Measurements from ENCODE around the gene JUND. TPM values are rescaled to one million over a fixed set of nuclear protein-coding genes. Genes with fewer than 3 reads are reported as not detected.

Gene JUND
- total and polyA plus RNA-seq, 5 experiments from 2014 or later: 43.3 to 189 (median 169) TPM

DNA sequence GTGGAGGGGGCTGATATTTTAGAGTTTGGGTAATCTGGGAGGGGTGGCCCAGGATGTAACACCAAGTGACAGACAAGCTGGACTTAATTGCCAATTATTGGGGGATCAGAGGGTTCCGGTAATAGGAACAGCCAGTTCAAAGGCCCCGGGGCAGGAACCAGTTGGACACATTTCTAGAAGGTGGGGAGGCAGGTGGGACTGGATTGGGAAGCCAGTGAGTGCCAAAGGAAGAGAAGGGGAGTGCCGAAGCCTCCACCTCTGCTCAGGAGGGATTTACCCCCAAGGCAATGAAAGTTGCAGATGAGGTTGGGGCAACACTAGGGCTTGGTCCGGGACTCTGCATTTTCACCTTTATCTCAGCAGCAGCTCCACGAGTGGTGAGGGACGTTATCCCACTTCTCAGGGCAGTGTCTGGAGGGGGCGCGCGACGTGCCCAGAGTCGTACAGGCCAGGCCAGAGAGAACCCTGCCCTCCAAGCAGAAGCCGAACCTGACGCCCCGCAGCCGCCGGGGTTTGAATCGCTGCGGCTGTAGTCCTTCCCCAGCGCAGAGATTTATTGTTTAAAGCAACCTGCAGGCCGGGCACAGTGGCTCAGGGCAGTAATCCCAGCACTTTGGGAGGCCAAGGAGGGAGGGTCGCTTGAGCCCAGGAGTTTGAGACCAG is 5.7 kb upstream of the JUND start:
- Mint-ChIP-seq H3K36me3 (no peaks in the 10 kb centered on the region), H3K4me3 (peak overlapping the region in 1 of 10 donors; percentile 51), H3K27ac (peak overlapping the region in 7 of 10 donors; percentile 47 to 91 (median 83)), H3K9me3 (no peaks in the 10 kb centered on the region), H3K4me1 (peaks cover 32 to 68% (median 65%) of the 10 kb centered on the region in 4 donors), H3K27me3 (no peaks in the 10 kb centered on the region)
- DNase-seq: no peak
- ATAC-seq: no peak
- POLR2A ChIA-PET: interaction anchor here (23.0 kb wide), 1 partner anchor 29 kb away, joined by 2305 read pairs; the partner anchor contains the start of gene LSM4

DNA sequence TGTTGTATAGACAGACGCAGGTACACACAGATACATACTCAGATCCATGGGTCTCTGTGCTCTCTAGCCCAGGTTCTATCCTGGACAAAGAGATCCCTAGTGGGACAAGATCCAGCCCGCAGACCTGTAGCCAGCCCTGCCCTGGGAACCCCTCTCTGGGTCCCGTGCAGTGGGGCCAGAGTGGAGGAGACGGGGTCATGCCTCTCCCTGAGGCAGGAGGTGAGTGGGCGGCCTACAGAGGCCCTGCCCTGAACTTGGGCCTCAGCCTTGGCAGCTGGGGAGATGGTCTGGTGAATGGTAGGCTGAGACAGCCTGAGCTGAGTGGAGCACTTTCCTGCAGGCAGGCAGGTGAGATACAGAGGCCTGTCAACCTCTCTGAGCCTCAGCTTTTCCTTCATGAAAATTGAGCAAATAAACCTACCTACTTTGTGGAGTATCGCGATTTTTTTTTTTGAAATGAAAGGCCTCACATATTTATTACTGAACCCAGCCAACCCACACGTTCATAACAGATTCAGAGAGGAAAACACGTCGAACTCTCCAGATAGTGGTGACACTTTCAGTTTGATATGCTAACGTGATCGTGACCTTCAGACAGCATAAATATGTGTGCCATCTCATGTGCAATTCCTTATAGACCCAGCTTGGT is 3.4 kb upstream of the JUND start:
- peak overlapping the region in 9 of 10 donors; percentile 37 to 86 (median 52) for H3K4me3 Mint-ChIP-seq
- H3K4me1 Mint-ChIP-seq: peaks cover 24 to 52% (median 48%) of the 10 kb centered on the region in 4 donors
- POLR2A ChIA-PET: interaction anchor here (0.7 to 23.0 kb wide), 4 partner anchors 8 to 256 kb away, joined by 3 to 2305 read pairs (median 8); partner anchors contain the start of gene LSM4
- H3K9me3 Mint-ChIP-seq: peaks cover 0 to 3% (median 0%) of the 10 kb centered on the region in 9 donors
- peak overlapping the region; percentile 83 to 95 (median 92) for H3K27ac Mint-ChIP-seq
- peaks cover 0 to 2% (median 0%) of the 10 kb centered on the region in 3 donors for H3K36me3 Mint-ChIP-seq
- no peak for ATAC-seq
- peaks cover 0 to 3% (median 0%) of the 10 kb centered on the region in 5 donors for H3K27me3 Mint-ChIP-seq
- peak in 3 of 10 donors; percentile 20 to 42 (median 28) for DNase-seq

DNA sequence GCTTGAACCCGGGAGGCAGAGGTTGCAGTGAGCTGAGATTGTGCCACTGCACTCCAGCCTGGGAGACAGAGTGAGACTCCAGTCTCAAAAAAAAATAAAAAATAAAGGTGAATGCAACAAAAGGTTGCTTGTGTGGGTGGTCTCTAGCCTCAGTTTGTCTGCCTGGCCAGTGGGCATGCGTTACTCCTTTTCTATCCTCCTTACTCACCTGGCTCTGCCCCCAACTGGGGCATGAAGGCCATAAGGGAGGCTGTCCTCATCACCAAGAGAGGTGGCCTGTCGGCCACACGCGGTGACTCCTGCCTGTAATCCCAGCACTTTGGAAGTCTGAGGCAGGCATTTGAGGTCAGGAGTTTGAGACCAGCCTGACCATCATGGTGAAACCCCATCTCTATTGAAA is 1.9 kb upstream of the JUND start:
- no peak for ATAC-seq
- Mint-ChIP-seq H3K9me3 (peaks cover 0 to 6% (median 0%) of the 10 kb centered on the region in 9 donors), H3K27me3 (peaks cover 0 to 6% (median 0%) of the 10 kb centered on the region in 5 donors), H3K4me3 (peak overlapping the region in 6 of 10 donors; percentile 24 to 97 (median 54)), H3K36me3 (peaks cover 0 to 17% (median 7%) of the 10 kb centered on the region in 3 donors), H3K27ac (peak overlapping the region; percentile 37 to 100 (median 98)), H3K4me1 (peaks cover 33 to 58% (median 49%) of the 10 kb centered on the region in 4 donors)
- DNase-seq: no peak
- POLR2A ChIA-PET: interaction anchor here (0.7 to 23.0 kb wide), 4 partner anchors 9 to 287 kb away, joined by 4 to 2305 read pairs (median 117); partner anchors contain the start of gene LSM4

DNA sequence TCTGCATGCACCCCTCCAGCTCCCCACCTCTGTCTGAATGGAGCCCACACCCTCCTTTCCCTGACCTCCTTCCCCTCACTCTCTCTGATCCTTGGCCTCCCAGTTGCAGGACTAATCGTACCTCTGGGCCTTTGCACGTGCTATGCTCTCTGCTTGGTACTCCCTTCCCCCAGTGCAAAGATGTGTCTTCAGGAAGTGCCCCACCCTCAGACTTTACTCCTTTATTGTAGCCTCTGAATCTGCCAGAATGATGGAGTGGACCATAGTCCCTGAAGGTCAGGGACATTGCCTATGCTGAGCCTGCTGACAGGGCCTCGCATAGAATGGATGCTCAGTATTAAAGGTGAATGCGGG is 1.3 kb upstream of the JUND start:
- peak in 1 of 10 donors; percentile 19 for DNase-seq
- H3K4me1 Mint-ChIP-seq: peaks cover 34 to 64% (median 53%) of the 10 kb centered on the region in 4 donors

DNA sequence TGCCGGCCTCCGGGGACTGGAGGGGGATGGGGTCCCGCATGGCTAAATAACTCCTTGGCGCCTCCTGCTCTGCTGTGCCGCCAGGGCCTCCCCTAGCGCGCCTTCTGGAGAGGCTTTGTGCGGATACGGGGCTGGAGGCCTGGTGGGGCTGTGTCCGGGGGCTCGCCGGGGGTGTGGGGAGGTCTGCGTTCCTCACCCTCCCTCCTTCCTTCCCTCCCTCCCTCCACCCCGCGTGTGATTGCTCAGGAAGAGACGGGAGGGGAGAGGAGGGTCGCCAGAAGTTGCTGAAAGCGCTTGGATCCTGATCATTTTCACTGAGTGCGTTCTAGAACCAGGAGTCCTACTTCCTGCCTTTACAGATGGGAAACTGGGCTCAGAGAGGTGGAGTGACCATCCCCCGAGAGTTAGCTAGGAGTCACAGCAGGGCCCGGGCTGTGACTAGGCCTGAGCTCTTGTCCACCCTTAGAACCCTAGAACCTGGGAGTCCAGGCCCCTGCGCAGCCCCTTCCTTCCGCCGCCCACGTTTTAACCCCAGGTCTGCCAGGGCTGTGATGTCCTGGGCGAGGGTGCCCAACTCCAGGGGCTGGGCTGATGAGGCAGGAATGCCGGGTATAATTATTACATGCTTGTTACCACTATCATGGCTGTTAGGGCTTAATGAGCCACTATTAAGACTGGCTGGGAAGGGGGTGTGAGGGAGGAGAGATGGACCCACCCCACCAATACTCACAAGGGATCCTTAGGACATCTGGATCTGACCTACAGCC is 782 bp upstream of the JUND start:
- Mint-ChIP-seq H3K36me3 (peaks cover 0 to 28% (median 7%) of the 10 kb centered on the region in 3 donors), H3K4me3 (peak overlapping the region; percentile 76 to 97 (median 86)), H3K27me3 (peaks cover 0 to 6% (median 0%) of the 10 kb centered on the region in 5 donors), H3K9me3 (peaks cover 0 to 6% (median 0%) of the 10 kb centered on the region in 9 donors), H3K27ac (peak overlapping the region; percentile 96 to 100 (median 98)), H3K4me1 (peaks cover 36 to 65% (median 57%) of the 10 kb centered on the region in 4 donors)
- no peak for DNase-seq
- no peak for ATAC-seq
- POLR2A ChIA-PET: interaction anchor here (0.5 to 23.0 kb wide), 30 partner anchors 10 to 877 kb away, joined by 3 to 2305 read pairs (median 7); partner anchors contain the start of genes BST2, COPE, DDX49 and LSM4

More for the DNA sequence above, 1.3 kb upstream of the JUND start:
- Mint-ChIP-seq H3K4me3 (peak overlapping the region; percentile 76 to 97 (median 86)), H3K9me3 (peaks cover 0 to 6% (median 0%) of the 10 kb centered on the region in 9 donors), H3K27ac (peak overlapping the region; percentile 96 to 100 (median 98)), H3K36me3 (peaks cover 0 to 22% (median 7%) of the 10 kb centered on the region in 3 donors), H3K27me3 (peaks cover 0 to 6% (median 0%) of the 10 kb centered on the region in 5 donors)
- no peak for ATAC-seq
- POLR2A ChIA-PET: interaction anchor here (4.8 to 23.0 kb wide), 3 partner anchors 10 to 89 kb away, joined by 47 to 2305 read pairs (median 229); partner anchors contain the start of genes LSM4 and MPV17L2

DNA sequence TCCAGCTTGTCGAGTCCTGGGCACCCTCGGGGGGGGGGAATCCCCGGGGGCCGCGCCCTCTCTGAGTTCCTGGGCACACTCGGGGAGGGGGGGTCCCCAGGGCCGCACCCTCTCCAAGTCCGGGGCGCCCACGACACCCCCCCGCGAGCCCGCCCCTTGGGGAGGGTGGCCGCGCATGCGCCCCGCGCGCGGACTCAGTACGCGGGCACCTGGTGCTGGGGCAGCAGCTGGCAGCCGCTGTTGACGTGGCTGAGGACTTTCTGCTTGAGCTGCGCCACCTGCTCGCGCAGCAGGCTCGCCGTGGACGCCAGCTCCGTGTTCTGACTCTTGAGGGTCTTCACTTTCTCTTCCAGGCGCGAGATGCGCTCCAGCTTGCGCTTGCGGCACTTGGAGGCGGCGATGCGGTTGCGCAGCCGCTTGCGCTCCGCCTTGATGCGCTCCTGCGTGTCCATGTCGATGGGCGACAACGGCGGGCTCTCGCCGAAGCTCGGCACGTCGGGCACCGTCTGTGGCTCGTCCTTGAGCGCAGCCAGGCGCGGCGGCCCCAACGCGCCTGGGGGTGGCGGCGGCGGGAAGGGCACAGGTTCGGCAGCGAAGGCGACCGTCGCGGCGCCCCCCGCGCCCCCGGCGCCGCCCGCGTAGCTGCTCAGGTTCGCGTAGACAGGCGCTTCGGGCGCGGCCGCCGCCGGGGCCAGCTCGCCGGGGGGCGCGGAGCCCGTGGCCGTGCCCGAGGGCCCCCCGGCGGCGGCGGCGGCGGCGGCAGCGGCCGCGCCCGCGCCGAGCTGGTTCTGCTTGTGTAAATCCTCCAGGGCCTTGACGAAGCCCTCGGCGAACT is 958 bp downstream of the JUND start:
- Mint-ChIP-seq H3K27ac (peak overlapping the region; percentile 87 to 100 (median 98)), H3K36me3 (peaks cover 0 to 41% (median 7%) of the 10 kb centered on the region in 3 donors), H3K9me3 (peaks cover 0 to 6% (median 0%) of the 10 kb centered on the region in 9 donors), H3K27me3 (peaks cover 0 to 6% (median 0%) of the 10 kb centered on the region in 5 donors), H3K4me3 (peak overlapping the region; percentile 93 to 99 (median 97)), H3K4me1 (peaks cover 29 to 57% (median 48%) of the 10 kb centered on the region in 4 donors)
- POLR2A ChIA-PET: interaction anchor here (0.6 to 23.0 kb wide), 54 partner anchors 9 to 1389 kb away, joined by 3 to 2305 read pairs (median 4); partner anchors contain the start of genes ARRDC2, BST2, COPE and DDX49
- DNase-seq (peak; percentile 75 to 93 (median 82)), ATAC-seq (peak; percentile 4 to 11)

DNA sequence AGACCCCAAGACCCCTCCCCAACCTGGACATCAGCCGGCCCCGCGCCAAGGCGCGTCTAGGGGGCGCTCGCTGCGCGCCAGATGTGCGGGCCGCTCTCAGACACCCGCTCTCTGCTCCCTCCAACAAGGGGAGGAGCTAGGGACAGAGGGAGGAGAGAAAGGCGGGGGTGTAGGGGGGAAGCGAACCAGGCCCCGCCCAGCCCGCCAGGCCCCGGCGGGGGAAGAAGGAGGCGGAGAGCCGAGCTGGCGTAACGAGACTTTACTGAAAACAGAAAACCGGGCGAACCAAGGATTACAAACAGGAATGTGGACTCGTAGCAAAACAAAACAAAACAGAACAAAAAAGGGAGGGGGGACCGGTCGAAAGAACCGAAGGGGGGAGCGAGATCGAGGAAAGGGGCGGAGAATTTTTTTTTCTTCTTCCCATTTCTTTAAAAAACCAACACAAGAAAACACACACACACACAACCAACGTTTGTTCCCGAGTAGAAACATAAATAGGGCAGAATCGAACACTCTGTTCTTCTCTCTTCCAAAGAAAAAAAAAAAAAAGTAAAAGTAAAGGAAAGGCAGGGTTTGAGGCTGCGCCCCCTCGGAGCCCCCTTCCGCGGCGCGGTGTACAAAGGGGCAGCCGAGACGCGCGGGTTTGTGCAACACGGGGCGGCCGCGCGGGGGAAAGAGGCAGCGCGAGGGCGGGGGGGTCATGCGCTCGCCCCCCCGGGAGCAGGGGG is 1.7 kb downstream of the JUND start:
- POLR2A ChIA-PET: interaction anchor here (0.6 to 23.0 kb wide), 47 partner anchors 9 to 937 kb away, joined by 3 to 2305 read pairs (median 6); partner anchors contain the start of genes ARRDC2, FCHO1, KXD1 and LSM4
- peaks cover 0 to 47% (median 7%) of the 10 kb centered on the region in 3 donors for H3K36me3 Mint-ChIP-seq
- H3K27me3 Mint-ChIP-seq: peaks cover 0 to 6% (median 0%) of the 10 kb centered on the region in 5 donors
- peak overlapping the region; percentile 91 to 99 (median 97) for H3K4me3 Mint-ChIP-seq
- peak overlapping the region; percentile 91 to 100 (median 99) for H3K27ac Mint-ChIP-seq
- ATAC-seq: peak; percentile 24 to 25
- peaks cover 22 to 57% (median 48%) of the 10 kb centered on the region in 4 donors for H3K4me1 Mint-ChIP-seq
- peak; percentile 80 to 97 (median 91) for DNase-seq
- H3K9me3 Mint-ChIP-seq: peaks cover 0 to 6% (median 0%) of the 10 kb centered on the region in 9 donors

DNA sequence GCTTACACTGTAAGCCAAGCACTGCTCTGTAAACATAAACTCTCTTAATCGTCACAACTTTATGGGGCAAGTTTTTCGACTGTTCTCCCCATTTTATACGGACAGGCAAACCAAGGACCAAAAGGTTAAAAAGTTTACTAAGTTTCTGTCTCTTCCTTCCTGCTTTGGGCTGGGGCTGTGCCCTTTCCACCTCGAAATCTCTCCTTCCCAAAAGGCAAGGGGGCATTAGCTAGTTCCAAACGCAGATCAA is 2.2 kb downstream of the JUND start:
- Mint-ChIP-seq H3K9me3 (peaks cover 0 to 6% (median 0%) of the 10 kb centered on the region in 9 donors), H3K27ac (peak overlapping the region; percentile 91 to 100 (median 99)), H3K36me3 (peaks cover 0 to 47% (median 7%) of the 10 kb centered on the region in 3 donors), H3K4me3 (peak overlapping the region; percentile 91 to 99 (median 97)), H3K4me1 (peaks cover 24 to 60% (median 49%) of the 10 kb centered on the region in 4 donors), H3K27me3 (peaks cover 0 to 6% (median 0%) of the 10 kb centered on the region in 5 donors)
- ATAC-seq: no peak
- no peak for DNase-seq
- POLR2A ChIA-PET: interaction anchor here (0.6 to 23.0 kb wide), 33 partner anchors 9 to 776 kb away, joined by 3 to 2305 read pairs (median 6); partner anchors contain the start of genes FCHO1, KXD1, LSM4 and MPV17L2

DNA sequence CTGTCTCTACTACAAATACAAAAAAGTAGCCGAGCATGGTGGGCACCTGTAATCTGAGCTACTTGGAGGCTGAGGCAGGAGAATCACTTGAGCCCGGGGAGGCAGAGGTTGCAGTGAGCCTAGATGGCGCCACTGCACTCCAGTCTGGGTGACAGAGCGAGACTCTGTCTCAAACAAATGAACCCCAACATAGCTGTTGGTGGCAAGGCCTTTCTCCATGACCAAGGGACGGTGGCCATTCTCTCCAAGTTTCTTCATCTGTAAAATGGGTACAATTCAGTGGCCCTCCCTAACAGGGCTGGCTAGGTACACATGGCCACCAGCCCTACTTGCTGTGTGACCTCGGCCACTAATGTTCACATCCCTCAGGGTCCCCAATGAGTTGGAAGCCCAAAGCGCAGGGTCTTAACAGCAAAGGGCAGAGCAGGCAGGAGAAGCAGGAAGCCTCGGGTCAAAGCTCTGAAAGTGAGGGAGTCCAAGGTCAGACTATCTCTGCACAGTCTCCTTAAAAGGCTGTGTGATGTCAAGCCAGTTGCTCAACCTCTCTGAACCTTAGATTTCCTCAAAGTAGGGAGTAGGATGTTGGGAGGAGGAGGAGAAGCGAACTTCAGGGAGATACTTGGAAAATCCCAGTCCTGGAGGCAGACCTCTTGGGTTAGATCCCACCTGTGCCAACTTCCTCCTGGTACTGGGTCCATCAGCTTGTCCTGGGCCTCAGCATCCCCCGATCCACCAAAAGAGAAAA is 2.7 kb downstream of the JUND start:
- no peak for ATAC-seq
- Mint-ChIP-seq H3K27ac (peak overlapping the region; percentile 91 to 100 (median 99)), H3K9me3 (peaks cover 0 to 6% (median 0%) of the 10 kb centered on the region in 9 donors), H3K27me3 (peaks cover 0 to 6% (median 0%) of the 10 kb centered on the region in 5 donors), H3K36me3 (peaks cover 0 to 47% (median 7%) of the 10 kb centered on the region in 3 donors), H3K4me3 (peak overlapping the region; percentile 91 to 99 (median 97)), H3K4me1 (peaks cover 24 to 61% (median 54%) of the 10 kb centered on the region in 4 donors)
- DNase-seq: peak in 7 of 10 donors; percentile 53 to 78 (median 70)
- POLR2A ChIA-PET: interaction anchor here (0.6 to 23.0 kb wide), 24 partner anchors 9 to 528 kb away, joined by 3 to 2305 read pairs (median 6); partner anchors contain the start of genes FCHO1, KXD1, LSM4 and MPV17L2

Data from naive thymus-derived CD8-positive, alpha-beta T cell (primary cell).